ENCODE data around the gene TRABD2B. TPM values are rescaled to one million over a fixed set of nuclear protein-coding genes. Genes with fewer than 3 reads are reported as not detected.

Gene TRABD2B
- total RNA-seq, 3 donors from 2014 or later: 1.4 to 3.7 (median 2.3) TPM

GRCh38 chr1:47725000-47725473 is 272.1 kb downstream of the TRABD2B start:
- H3K27me3 ChIP-seq: peaks cover 0 to 35% of the 10 kb centered on the region in 2 donors
- peak overlapping the region in 2 of 3 donors; percentile 9 to 57 for H3K4me3 ChIP-seq
- intact Hi-C loops (cut with DNase I; ENCODE audit: low total_unique reads): no loop called here
- H3K36me3 ChIP-seq: no peaks in the 10 kb centered on the region
- H3K9me3 ChIP-seq: no peaks in the 10 kb centered on the region
- H3K4me1 ChIP-seq: peaks cover 0 to 8% of the 10 kb centered on the region in 2 donors
- no peak for DNase-seq (ENCODE audit: low spot score in 2 of 2)
- H3K27ac ChIP-seq: no peak overlapping the region
- TF ChIP-seq POLR2A (IDR thresholded peaks at IDR 0.05): no peak
- TF ChIP-seq CTCF (IDR thresholded peaks at IDR 0.05): no peak
- TF ChIP-seq POLR2AphosphoS5 (IDR thresholded peaks at IDR 0.05): no peak

GRCh38 chr1:47724432-47724999 is 272.7 kb downstream of the TRABD2B start:
- TF ChIP-seq POLR2AphosphoS5 (IDR thresholded peaks at IDR 0.05) (no peak), CTCF (IDR thresholded peaks at IDR 0.05) (no peak), POLR2A (IDR thresholded peaks at IDR 0.05) (no peak)
- DNase-seq (ENCODE audit: low spot score in 2 of 2): no peak
- intact Hi-C loops (cut with DNase I; ENCODE audit: low total_unique reads): no loop called here
- no peaks in the 10 kb centered on the region for H3K9me3 ChIP-seq
- H3K4me3 ChIP-seq: peak overlapping the region in 2 of 3 donors; percentile 9 to 57
- H3K27me3 ChIP-seq: peaks cover 0 to 35% of the 10 kb centered on the region in 2 donors
- H3K36me3 ChIP-seq: no peaks in the 10 kb centered on the region
- H3K27ac ChIP-seq: no peak overlapping the region
- H3K4me1 ChIP-seq: peaks cover 0 to 8% of the 10 kb centered on the region in 2 donors

- no peak for DNase-seq (ENCODE audit: low spot score in 2 of 2)
- no peak for TF ChIP-seq CTCF (IDR thresholded peaks at IDR 0.05)
- TF ChIP-seq POLR2AphosphoS5 (IDR thresholded peaks at IDR 0.05): no peak
- TF ChIP-seq POLR2A (IDR thresholded peaks at IDR 0.05): no peak
- H3K27me3 ChIP-seq: peaks cover 0 to 35% of the 10 kb centered on the region in 2 donors
These were observed 274.1 kb downstream of the TRABD2B start for GRCh38 chr1:47722909-47723580.

GRCh38 chr1:47722101-47722500 is 275.1 kb downstream of the TRABD2B start:
- Histone ChIP-seq H3K9me3 (no peaks in the 10 kb centered on the region), H3K4me1 (peaks cover 0 to 8% of the 10 kb centered on the region in 2 donors), H3K4me3 (no peak overlapping the region), H3K27ac (no peak overlapping the region), H3K27me3 (peaks cover 0 to 35% of the 10 kb centered on the region in 2 donors), H3K36me3 (no peaks in the 10 kb centered on the region)
- intact Hi-C loops (cut with DNase I; ENCODE audit: low total_unique reads): no loop called here
- DNase-seq (ENCODE audit: low spot score in 2 of 2): no peak
- TF ChIP-seq CTCF (IDR thresholded peaks at IDR 0.05) (no peak), POLR2AphosphoS5 (IDR thresholded peaks at IDR 0.05) (no peak), POLR2A (IDR thresholded peaks at IDR 0.05) (no peak)

More at GRCh38 chr1:47722909-47723580, 274.1 kb downstream of the TRABD2B start:
- no peaks in the 10 kb centered on the region for H3K36me3 ChIP-seq
- H3K27ac ChIP-seq: no peak overlapping the region
- no peak overlapping the region for H3K4me3 ChIP-seq
- intact Hi-C loops (cut with DNase I; ENCODE audit: low total_unique reads): no loop called here
- no peaks in the 10 kb centered on the region for H3K9me3 ChIP-seq
- peaks cover 0 to 8% of the 10 kb centered on the region in 2 donors for H3K4me1 ChIP-seq

GRCh38 chr1:47720111-47720510 is 277.1 kb downstream of the TRABD2B start:
- no peak for DNase-seq (ENCODE audit: low spot score in 2 of 2)
- intact Hi-C loops (cut with DNase I; ENCODE audit: low total_unique reads): no loop called here
- H3K27me3 ChIP-seq: peaks cover 0 to 27% of the 10 kb centered on the region in 2 donors
- no peaks in the 10 kb centered on the region for H3K9me3 ChIP-seq
- peaks cover 0 to 2% of the 10 kb centered on the region in 2 donors for H3K4me1 ChIP-seq
- H3K27ac ChIP-seq: no peak overlapping the region
- no peak for TF ChIP-seq POLR2AphosphoS5 (IDR thresholded peaks at IDR 0.05)
- TF ChIP-seq CTCF (IDR thresholded peaks at IDR 0.05): no peak
- TF ChIP-seq POLR2A (IDR thresholded peaks at IDR 0.05): no peak
- no peaks in the 10 kb centered on the region for H3K36me3 ChIP-seq
- no peak overlapping the region for H3K4me3 ChIP-seq

Measured in breast epithelium (tissue), 4 donors.